Retinal pigment epithelial cell (primary cell): Measurements from ENCODE around the gene LYAR.

Experiments
- DNase-seq: peaks from one replicate; pipeline ENCODE4 v3.0.0-alpha.2; 2010; ENCODE audit warnings: low read depth
- H3K4me3 ChIP-seq: 2 replicates; pipeline ENCODE4 v1.5.1; 2011; ENCODE audit warnings: mild to moderate bottlenecking, low read length, control low read depth, moderate library complexity
- TF ChIP-seq, protein P1 (sequence below): conservative IDR thresholded peaks from 2 replicates; pipeline ENCODE4 v1.5.1; 2011; ENCODE audit warnings: low read depth, low read length, control low read depth, inconsistent platforms

The LYAR gene

DNA sequence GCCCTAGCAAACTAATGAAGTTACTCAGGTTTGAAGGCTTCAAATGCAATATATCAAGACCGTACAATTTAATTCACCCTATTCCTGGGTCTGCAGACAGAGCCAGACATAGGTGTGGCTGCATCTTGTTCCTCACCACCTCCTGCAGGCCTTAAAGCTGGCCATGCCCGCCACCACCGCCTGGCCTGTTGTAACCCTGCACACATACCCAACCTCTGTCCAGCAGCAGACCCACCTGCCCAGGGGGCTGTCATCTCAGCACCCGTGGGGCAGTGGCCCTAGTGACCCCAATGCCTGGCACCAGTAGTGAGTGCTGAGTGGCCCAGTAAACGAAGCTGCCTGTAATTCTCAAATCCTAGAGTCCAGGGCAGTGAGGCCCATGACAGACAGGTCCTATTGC, 40.8 kb upstream of the LYAR start:
- TF ChIP-seq, protein P1, sequence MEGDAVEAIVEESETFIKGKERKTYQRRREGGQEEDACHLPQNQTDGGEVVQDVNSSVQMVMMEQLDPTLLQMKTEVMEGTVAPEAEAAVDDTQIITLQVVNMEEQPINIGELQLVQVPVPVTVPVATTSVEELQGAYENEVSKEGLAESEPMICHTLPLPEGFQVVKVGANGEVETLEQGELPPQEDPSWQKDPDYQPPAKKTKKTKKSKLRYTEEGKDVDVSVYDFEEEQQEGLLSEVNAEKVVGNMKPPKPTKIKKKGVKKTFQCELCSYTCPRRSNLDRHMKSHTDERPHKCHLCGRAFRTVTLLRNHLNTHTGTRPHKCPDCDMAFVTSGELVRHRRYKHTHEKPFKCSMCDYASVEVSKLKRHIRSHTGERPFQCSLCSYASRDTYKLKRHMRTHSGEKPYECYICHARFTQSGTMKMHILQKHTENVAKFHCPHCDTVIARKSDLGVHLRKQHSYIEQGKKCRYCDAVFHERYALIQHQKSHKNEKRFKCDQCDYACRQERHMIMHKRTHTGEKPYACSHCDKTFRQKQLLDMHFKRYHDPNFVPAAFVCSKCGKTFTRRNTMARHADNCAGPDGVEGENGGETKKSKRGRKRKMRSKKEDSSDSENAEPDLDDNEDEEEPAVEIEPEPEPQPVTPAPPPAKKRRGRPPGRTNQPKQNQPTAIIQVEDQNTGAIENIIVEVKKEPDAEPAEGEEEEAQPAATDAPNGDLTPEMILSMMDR: no peak
- no peak for DNase-seq
- no peak overlapping the region for H3K4me3 ChIP-seq

DNA sequence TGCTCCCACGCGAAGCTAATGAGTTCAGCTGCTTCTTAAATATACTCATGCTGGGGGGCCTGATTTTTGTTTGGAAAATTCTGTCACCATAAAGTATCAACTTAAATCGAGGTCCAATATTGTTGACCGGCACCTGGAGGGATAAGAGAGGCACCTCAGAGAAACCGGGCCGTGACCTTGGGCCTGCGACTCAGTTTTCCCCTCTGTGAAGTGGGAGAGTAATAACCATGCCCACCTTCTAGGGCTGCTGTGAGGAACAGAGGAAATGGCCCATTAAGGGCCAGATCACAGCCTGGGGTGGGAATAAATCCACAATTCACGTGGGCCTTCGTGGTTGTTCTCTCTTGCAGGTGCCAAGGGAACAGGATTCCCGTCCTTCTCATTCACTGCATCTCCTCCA, 39.5 kb upstream of the LYAR start:
- no peak overlapping the region for H3K4me3 ChIP-seq
- TF ChIP-seq, protein P1: no peak
- DNase-seq: no peak

DNA sequence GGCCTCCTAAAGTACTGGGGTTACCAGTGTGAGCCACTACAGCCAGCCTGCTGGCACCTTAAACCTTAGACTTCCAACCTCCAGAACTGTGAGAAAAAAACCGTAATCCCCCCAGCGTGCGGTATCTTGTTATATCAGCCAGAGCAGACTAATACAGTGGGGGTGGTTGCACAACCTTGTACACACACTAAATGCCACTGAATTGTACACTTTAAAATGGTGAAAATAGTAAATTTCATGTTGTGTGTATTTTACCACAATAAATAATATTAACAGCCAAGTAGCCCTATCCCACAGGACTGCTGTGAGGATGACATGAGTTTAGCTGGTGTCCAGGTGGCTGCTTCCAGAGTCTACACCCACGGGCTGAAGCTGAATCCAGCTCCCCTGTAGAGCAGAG, 38.9 kb upstream of the LYAR start:
- no peak overlapping the region for H3K4me3 ChIP-seq
- TF ChIP-seq, protein P1: no peak
- no peak for DNase-seq

DNA sequence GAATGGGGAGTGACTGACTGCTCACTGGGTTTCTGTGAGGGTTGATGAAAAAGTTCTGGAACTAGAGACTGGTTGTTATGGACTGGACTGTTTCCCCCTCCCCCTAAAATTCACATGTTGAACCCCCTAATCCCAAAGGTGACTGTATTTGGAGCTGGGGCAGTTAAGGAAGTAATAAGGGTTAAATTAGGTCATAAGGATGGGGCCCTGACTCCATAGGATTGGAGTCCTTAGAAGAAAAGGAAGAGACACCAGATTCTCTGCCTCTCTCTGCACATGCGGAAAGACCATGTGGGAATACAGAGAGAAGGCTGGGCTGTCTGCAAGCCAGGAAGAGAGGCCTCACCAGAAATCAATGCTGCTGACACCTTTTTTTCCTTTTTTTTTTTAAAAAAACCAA, 38.3 kb upstream of the LYAR start:
- DNase-seq: no peak
- TF ChIP-seq, protein P1: no peak
- H3K4me3 ChIP-seq: no peak overlapping the region

DNA sequence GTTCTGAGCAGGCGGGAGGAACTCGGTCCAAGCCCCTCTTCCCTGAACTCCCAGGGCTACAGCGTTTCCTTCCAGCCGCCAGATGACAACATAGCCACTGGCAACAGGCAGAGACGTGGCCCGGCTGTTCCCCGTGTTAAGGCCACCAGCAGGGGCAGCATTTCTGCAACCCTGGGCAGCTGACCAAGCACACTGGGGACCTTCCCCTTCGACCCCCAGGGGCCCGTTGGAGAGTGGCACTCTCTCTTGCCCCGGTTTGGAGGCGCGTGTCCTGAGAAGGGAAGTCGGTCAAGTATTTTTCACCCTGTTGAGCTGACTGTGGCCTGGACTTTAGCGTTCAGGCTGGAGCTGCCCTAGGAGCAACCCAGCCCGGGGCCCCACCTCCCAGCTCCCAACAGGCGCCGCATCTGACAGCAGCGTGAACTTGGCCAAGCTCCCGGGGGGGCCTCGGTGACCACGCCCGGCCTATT, 37.7 kb upstream of the LYAR start:
- DNase-seq: no peak
- TF ChIP-seq, protein P1: peak; percentile 63
- H3K4me3 ChIP-seq: no peak overlapping the region

DNA sequence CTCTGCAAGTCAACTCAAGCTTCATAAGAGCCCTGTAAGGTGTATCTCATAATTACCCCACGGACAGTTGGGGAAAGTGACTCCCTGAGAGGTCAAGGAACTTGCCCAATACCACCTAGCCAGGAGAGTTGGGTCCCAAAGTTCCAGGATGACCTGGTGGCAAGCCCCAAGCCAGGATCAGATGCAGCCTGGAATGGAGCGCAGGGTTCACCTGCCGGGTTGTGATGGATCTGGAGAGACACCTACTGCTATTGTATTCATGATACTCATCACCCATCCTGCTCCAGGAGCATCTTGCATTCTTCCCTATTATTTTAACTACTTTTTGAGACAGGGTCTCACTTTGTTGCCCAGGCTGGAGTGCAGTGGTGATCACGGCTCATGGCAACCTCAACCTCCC, 36.2 kb upstream of the LYAR start:
- no peak for DNase-seq
- TF ChIP-seq, protein P1: no peak

GRCh38 chr4:4325321-4325720, 35.4 kb upstream of the LYAR start:
- DNase-seq: no peak
- TF ChIP-seq, protein P1: no peak
- no peak overlapping the region for H3K4me3 ChIP-seq

More for the DNA sequence above, 36.2 kb upstream of the LYAR start:
- no peak overlapping the region for H3K4me3 ChIP-seq
